Heart left ventricle (tissue), 13 donors: ENCODE measurements around the gene EMILIN3.

Experiments used
- POLR2A ChIP-seq, 2 donors: fragments of 450-650 bp; IDR thresholded peaks; one replicate each; pipeline ENCODE4 v1.6.1; 2017; ENCODE audit warnings: antibody characterized with exemption in 2 of 2, mild to moderate bottlenecking in 2 of 2, moderate library complexity in 2 of 2
- TF ChIP-seq, protein P1 (sequence below), 12 donors: fragments of 200-600 bp; sonication (generic) in 4 of 12; IDR thresholded peaks; one replicate each; pipeline versions ENCODE4 v1.5.0 to v1.8.0; 2018 to 2022; ENCODE audit warnings: antibody characterized with exemption in 12 of 12, mild to moderate bottlenecking in 5 of 12
- donor health status: ischemic (EF 13 %, LVEDD 7.1; RV severe dilation, severe dysfunction).
- donor health status: DM: no; HTN: yes; CAD: no.
- donor health status: DM: no; HTN: no; CAD: no.
- donor health status: ischemic (EF 25% LVEDD 6.9; RV normal size, moderate dysfunction).
- donor health status: ischemic (EF 25% LVEDD 5.7; RV mildly dilated, moderate dysfunction).
- donor health status: ischemic (EF 35%, LVEDD 5.7; RV mildly dilated, moderate dysfunction).
- donor health status: nonischemic (EF 11% LVEDD 7.7; RV severe dilation, severe dysfunction).
- donor health status: DM: yes; HTN: yes; CAD: no.
- donor health status: PGD.
- donor health status: ischemic (EF 29% LVEDD 5.4; RV normal size, mild dysfunction).
- donor health status: nonischemic (EF 23%, LVEDD 6.1; RV moderate dilation, normal function).

DNA sequence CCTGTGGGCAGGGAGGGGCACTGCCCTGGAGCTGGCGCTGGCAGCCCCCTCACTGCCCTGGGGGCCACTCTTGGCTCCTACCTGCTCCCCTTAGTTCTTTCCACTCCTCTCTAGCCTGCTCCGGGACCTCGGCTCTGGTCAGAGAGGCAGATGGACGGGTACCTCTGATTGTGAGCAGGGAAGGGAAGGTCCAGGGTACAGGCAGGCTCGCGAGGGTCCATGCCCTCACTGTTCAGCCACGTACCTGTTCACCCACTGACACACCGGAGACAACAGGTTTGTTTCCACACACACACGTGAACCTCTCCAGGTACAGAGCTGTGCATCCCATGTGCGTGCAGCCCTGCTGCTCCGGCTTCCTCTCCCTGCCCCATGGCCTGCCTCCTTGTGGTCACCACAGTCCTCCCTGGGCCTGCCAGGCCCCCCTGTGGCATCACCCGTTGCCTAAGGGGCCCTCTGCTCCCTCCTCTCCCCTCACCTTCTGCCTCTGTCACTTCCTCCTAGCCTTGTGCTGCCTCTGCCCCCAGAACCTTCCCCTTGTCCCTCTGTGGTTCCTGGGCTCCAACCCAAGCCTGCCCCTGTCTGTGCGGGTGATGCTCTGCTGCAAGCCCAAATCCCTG lies 2.3 kb downstream of the EMILIN3 start:
- TF ChIP-seq, protein P1, sequence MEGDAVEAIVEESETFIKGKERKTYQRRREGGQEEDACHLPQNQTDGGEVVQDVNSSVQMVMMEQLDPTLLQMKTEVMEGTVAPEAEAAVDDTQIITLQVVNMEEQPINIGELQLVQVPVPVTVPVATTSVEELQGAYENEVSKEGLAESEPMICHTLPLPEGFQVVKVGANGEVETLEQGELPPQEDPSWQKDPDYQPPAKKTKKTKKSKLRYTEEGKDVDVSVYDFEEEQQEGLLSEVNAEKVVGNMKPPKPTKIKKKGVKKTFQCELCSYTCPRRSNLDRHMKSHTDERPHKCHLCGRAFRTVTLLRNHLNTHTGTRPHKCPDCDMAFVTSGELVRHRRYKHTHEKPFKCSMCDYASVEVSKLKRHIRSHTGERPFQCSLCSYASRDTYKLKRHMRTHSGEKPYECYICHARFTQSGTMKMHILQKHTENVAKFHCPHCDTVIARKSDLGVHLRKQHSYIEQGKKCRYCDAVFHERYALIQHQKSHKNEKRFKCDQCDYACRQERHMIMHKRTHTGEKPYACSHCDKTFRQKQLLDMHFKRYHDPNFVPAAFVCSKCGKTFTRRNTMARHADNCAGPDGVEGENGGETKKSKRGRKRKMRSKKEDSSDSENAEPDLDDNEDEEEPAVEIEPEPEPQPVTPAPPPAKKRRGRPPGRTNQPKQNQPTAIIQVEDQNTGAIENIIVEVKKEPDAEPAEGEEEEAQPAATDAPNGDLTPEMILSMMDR (IDR thresholded peaks at IDR 0.05): no peak
- no peak for TF ChIP-seq POLR2A (IDR thresholded peaks at IDR 0.05)
